Nephron progenitor cell (in vitro differentiated cells): ENCODE data around the gene MT1H.

Experiments
- DNase-seq: peaks from one replicate; pipeline ENCODE4 v3.0.0; 2021
- H3K27ac Mint-ChIP-seq: 2 replicates; pipeline ENCODE4 v1.8.0; 2021; ENCODE audit warnings: mild to moderate bottlenecking, moderate library complexity, mixed read lengths
- H3K27me3 Mint-ChIP-seq: 2 replicates; pipeline ENCODE4 v1.8.0; 2021; ENCODE audit warnings: mild to moderate bottlenecking, low read depth, mixed read lengths; ENCODE audit not compliant: poor library complexity
- H3K36me3 Mint-ChIP-seq: 2 replicates; pipeline ENCODE4 v1.8.0; 2021; ENCODE audit warnings: low read depth, mixed read lengths
- H3K4me1 Mint-ChIP-seq: 2 replicates; pipeline ENCODE4 v1.8.0; 2021; ENCODE audit warnings: mixed read lengths
- H3K4me3 Mint-ChIP-seq: 2 replicates; pipeline ENCODE4 v1.8.0; 2021; ENCODE audit warnings: mild to moderate bottlenecking, moderate library complexity, mixed read lengths
- H3K9me3 Mint-ChIP-seq: 2 replicates; pipeline ENCODE4 v1.8.0; 2021; ENCODE audit warnings: mild to moderate bottlenecking, moderate library complexity, mixed read lengths
- CTCF ChIP-seq: fragments of 200-600 bp; sonication (generic); IDR thresholded peaks from 2 replicates; pipeline ENCODE4 v1.5.0; 2021; ENCODE audit warnings: antibody characterized with exemption

MT1H gene

GRCh38 chr16:56686758-56687157 lies 17.1 kb downstream of the MT1H start:
- H3K4me1 Mint-ChIP-seq: peaks cover 8% of the 10 kb centered on the region
- no peak for DNase-seq
- no peak overlapping the region for H3K4me3 Mint-ChIP-seq
- H3K9me3 Mint-ChIP-seq: peaks cover 29% of the 10 kb centered on the region
- H3K36me3 Mint-ChIP-seq: peaks cover 8% of the 10 kb centered on the region
- no peak overlapping the region for H3K27ac Mint-ChIP-seq
- H3K27me3 Mint-ChIP-seq: peaks cover 40% of the 10 kb centered on the region
- no peak for TF ChIP-seq CTCF

- Mint-ChIP-seq H3K4me1 (peaks cover under 1% of the 10 kb centered on the region), H3K9me3 (peaks cover 29% of the 10 kb centered on the region)
Measured at GRCh38 chr16:56688762-56689161, 19.1 kb downstream of the MT1H start.

GRCh38 chr16:56689171-56689570 lies 19.6 kb downstream of the MT1H start:
- Mint-ChIP-seq H3K4me1 (no peaks in the 10 kb centered on the region), H3K4me3 (no peak overlapping the region), H3K27me3 (peaks cover 43% of the 10 kb centered on the region), H3K27ac (no peak overlapping the region), H3K36me3 (peaks cover 8% of the 10 kb centered on the region), H3K9me3 (peaks cover 29% of the 10 kb centered on the region)
- no peak for DNase-seq
- no peak for TF ChIP-seq CTCF

More at GRCh38 chr16:56688762-56689161, 19.1 kb downstream of the MT1H start:
- TF ChIP-seq CTCF: no peak
- Mint-ChIP-seq H3K4me3 (no peak overlapping the region), H3K36me3 (peaks cover 8% of the 10 kb centered on the region), H3K27me3 (peaks cover 43% of the 10 kb centered on the region), H3K27ac (no peak overlapping the region)
- no peak for DNase-seq

- peaks cover 5% of the 10 kb centered on the region for H3K36me3 Mint-ChIP-seq
- TF ChIP-seq CTCF: no peak
- H3K27me3 Mint-ChIP-seq: peaks cover 36% of the 10 kb centered on the region
- peaks cover 29% of the 10 kb centered on the region for H3K9me3 Mint-ChIP-seq
- no peak overlapping the region for H3K27ac Mint-ChIP-seq
- DNase-seq: no peak
- no peak overlapping the region for H3K4me3 Mint-ChIP-seq
- H3K4me1 Mint-ChIP-seq: no peaks in the 10 kb centered on the region
Measured at GRCh38 chr16:56690420-56691122, 21.0 kb downstream of the MT1H start.

GRCh38 chr16:56691885-56692284 lies 22.3 kb downstream of the MT1H start:
- no peaks in the 10 kb centered on the region for H3K36me3 Mint-ChIP-seq
- no peak for TF ChIP-seq CTCF
- H3K4me1 Mint-ChIP-seq: no peaks in the 10 kb centered on the region
- H3K27ac Mint-ChIP-seq: no peak overlapping the region
- H3K27me3 Mint-ChIP-seq: peaks cover 29% of the 10 kb centered on the region
- H3K9me3 Mint-ChIP-seq: peaks cover 19% of the 10 kb centered on the region
- H3K4me3 Mint-ChIP-seq: no peak overlapping the region
- no peak for DNase-seq

- no peaks in the 10 kb centered on the region for H3K4me1 Mint-ChIP-seq
- TF ChIP-seq CTCF: no peak
- no peak for DNase-seq
- peaks cover 19% of the 10 kb centered on the region for H3K27me3 Mint-ChIP-seq
- peaks cover 13% of the 10 kb centered on the region for H3K9me3 Mint-ChIP-seq
- no peak overlapping the region for H3K4me3 Mint-ChIP-seq
- no peak overlapping the region for H3K27ac Mint-ChIP-seq
- H3K36me3 Mint-ChIP-seq: no peaks in the 10 kb centered on the region
Measured at GRCh38 chr16:56695246-56695645, 25.6 kb downstream of the MT1H start.
